H1 (cell line): ENCODE data around the gene TRAF3. TPM values are rescaled to one million over a fixed set of nuclear protein-coding genes. Genes with fewer than 3 reads are reported as not detected.
A peak's percentile ranks its signal among the peaks of the same experiment; 100 is the strongest.

ENCODE experiments used
- EZH2 ChIP-seq: fragments of 200-600 bp; sonication (generic); IDR thresholded peaks from 2 replicates; pipeline ENCODE4 v1.7.1; 2012; ENCODE audit warnings: low read depth, mild to moderate bottlenecking, moderate library complexity, low read length, inconsistent platforms; ENCODE audit not compliant: severe bottlenecking
- GABPA ChIP-seq: IDR thresholded peaks from 2 replicates; pipeline ENCODE4 v1.6.1; 2011; ENCODE audit warnings: mild to moderate bottlenecking, low read length, moderate library complexity, borderline replicate concordance; ENCODE audit not compliant: insufficient read depth
- PHF8 ChIP-seq: fragments of 200-600 bp; sonication (generic); conservative IDR thresholded peaks from 2 replicates; pipeline ENCODE4 v1.7.1; 2012; ENCODE audit warnings: low read depth, mild to moderate bottlenecking, inconsistent platforms, low read length, moderate library complexity
- POLR2A ChIP-seq, 2 experiments: IDR thresholded peaks; 1 replicate in 1 of 2; 2 replicates in 1 of 2; pipeline ENCODE4 v1.6.1; 2011; ENCODE audit warnings: low read depth in 2 of 2, low read length in 2 of 2, mild to moderate bottlenecking in 2 of 2; ENCODE audit errors: control extremely low read depth in 1 of 2
- RNF2 ChIP-seq: fragments of 200-900, 300-1000 bp; sonication (generic); IDR thresholded peaks from 2 replicates; pipeline ENCODE4 v1.7.1; 2016; ENCODE audit warnings: borderline replicate concordance, low read depth, mild to moderate bottlenecking, antibody characterized with exemption, low read length; ENCODE audit not compliant: poor library complexity, severe bottlenecking; ENCODE audit errors: missing control alignments
- SUZ12 ChIP-seq: fragments of 200-600 bp; sonication (generic); IDR thresholded peaks from 2 replicates; pipeline ENCODE4 v1.6.1; 2012; ENCODE audit warnings: mild to moderate bottlenecking, inconsistent platforms, low read length, moderate library complexity, mixed read lengths
- polyA plus RNA-seq, 7 experiments: library from polyadenylated mRNA; depleted of rRNA in 3 of 7; stranded (reverse) in 5 of 7; unstranded in 2 of 7; fragments of >200 nt in 5 of 7; fragments of 200-250 nt in 2 of 7; gene quantifications; 1 replicate in 5 of 7; 2 replicates in 1 of 7; 4 replicates in 1 of 7; pipeline versions ENCODE4 v1.2.1 to v1.2.3, GENCODE V29; 2011 to 2013; ENCODE audit warnings: missing spikeins in 2 of 7, mixed read lengths in 2 of 7
- total RNA-seq: library from RNA; stranded (reverse); fragmentation: NEBNext Ultra II Directional; extraction: Animal tissue kit (Norgen Biotek cat#: 25700); gene quantifications from 2 replicates; pipeline ENCODE4 v1.2.1, GENCODE V29; 2021

TRAF3 gene
- total and polyA plus RNA-seq, 2 of the 8 experiments (the other 6 are each of a cell fraction or from before 2014, with no cell fraction given), result 5.8 to 12.1 TPM

GRCh38 chr14:102929241-102930137 lies 152.2 kb downstream of the TRAF3 start (continued):
- TF ChIP-seq EZH2, result peak; percentile 95
- peak; percentile 96 for TF ChIP-seq SUZ12
- no peak for TF ChIP-seq PHF8
- peak; percentile 36 for TF ChIP-seq RNF2
- no peak for TF ChIP-seq POLR2A (IDR thresholded peaks at IDR 0.05; ENCODE audit: control extremely low read depth in 1 of 2, low read depth in 2 of 2, low read length in 2 of 2)
- no peak for TF ChIP-seq GABPA
